SW 1271 (cell line): ENCODE results near the gene TADA1.
"Not testable (repeated sequence)": the region's sequence is repeated elsewhere in the genome, so short reads cannot be mapped to it uniquely, and the experiment has no call there.

Source experiments
- DNase-seq, 2 experiments: peaks; one replicate each; lab custom pipeline; 2025; lab: John Stamatoyannopoulos, UW

The TADA1 gene

GRCh38 chr1:166889776-166890175 is 13.7 kb upstream of the TADA1 start:
- no peak for DNase-seq

DNA sequence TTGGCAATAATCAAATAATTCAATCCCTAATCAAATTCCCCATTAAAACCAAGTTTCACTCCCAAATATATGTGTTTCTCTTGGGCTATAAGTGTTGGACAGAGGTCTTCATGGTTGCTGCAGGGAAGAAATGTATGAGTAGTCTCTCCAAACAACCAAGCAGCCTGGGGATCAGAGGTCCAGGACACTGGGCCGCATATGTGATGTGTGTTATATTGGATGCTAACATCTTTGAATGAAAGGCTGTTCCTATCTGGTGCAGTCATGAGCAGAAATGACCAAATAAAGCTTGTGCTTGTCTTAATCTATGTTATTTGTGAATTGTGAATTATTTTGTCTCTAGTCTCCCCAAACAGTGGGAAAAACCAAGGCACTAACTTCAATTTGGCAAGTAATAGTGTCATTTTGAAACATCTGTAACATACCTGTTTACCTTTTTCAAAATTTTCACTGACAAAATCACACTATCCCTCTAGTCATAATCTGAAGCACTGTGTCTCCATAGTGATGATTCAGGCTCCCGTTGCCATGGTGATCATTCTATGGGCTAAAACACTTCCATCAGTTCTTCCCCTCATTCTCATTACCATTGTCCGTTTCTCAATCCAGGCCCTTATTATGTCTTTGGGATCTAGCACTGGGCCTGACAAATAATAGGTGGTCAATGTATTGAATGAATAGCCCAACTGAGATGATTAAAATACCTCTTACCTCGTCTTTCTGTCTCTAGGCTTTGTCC is 12.5 kb upstream of the TADA1 start:
- no peak for DNase-seq

DNA sequence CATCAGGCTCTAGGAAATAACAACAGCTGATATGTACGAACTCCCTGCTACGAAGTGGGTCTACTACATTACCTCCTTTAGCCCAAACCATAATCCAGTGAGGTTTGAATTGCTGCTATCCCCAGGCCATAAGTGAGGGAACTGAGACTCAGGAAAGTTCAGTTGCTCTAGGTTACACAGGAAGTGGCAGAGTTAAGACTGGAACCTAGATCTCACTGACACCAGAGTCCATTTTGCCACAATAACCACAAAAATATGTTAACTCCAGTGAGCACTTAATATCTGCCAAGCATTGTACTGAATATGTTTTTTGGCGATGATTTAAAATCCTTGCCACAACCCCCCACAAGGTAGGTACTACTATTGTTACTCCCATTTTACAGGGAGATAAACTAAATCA is 8.9 kb upstream of the TADA1 start:
- DNase-seq: no peak

- no peak for DNase-seq
Observed at GRCh38 chr1:166884040-166884642, 8.1 kb upstream of the TADA1 start.

GRCh38 chr1:166882893-166883292 is 6.8 kb upstream of the TADA1 start:
- DNase-seq: no peak

DNA sequence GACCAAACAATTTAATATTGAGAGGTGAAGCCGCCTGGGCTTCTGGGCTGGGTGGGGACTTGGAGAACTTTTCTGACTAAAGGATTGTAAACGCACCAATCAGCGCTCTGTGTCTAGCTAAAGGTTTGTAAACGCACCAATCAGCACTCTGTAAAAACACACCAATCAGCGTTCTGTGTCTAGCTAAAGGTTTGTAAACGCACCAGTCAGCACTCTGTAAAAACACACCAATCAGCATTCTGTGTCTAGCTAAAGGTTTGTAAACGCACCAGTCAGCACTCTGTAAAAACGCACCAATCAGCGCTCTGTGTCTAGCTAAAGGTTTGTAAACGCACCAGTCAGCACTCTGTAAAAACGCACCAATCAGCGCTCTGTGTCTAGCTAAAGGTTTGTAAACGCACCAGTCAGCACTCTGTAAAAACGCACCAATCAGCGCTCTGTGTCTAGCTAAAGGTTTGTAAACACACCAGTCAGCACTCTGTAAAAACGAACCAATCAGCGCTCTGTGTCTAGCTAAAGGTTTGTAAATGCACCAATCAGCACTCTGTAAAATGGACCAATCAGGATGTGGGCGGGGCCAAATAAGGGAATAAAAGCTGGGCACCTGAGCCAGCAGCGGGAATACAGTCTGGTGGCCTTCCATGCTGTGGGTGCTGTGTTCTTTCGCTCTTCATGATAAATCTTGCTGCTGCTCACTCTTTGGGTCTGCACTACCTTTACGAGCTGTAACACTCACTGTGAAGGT is 2.3 kb upstream of the TADA1 start:
- DNase-seq: not testable (repeated sequence)

GRCh38 chr1:166876540-166876838 is 425 bp upstream of the TADA1 start:
- DNase-seq: no peak

DNA sequence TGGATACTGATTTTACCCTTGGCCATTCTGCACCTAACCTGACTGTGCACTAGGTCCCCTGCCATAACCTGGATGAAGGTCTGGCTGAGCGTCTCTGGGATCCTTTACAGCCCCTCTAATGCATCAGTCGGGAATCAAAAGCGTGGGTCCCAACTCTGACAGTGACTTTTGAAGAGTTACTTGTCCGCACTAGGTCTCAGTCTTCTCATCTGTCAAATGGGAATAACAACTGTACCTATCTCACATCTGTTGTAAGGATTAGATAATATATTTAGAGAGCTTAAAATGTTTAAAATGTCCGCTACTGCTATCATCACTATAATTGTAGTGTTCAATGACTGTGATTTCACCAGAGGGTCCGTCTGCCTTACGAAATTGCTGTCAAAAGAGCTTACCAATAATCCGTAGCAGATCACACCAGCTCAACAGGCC is 746 bp downstream of the TADA1 start:
- no peak for DNase-seq

DNA sequence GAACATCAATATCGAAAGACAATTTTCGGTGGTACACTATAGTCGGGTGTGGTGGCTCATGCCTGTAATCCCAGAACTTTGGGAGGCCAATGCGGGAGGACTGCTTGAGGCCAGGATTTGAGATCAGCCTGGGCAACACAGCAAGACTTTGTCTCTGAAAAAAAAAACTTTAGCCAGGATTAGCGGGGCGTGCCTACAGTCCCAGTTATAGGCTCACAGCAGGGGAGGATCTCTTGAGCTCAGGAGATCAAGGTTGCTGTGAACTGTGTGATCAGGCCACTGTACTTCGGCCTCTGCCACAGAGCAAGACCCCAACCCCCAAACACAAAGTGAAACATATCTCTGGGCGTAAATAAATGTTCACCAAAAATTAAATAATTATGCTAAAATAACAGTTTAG is 1.6 kb downstream of the TADA1 start:
- DNase-seq: no peak

DNA sequence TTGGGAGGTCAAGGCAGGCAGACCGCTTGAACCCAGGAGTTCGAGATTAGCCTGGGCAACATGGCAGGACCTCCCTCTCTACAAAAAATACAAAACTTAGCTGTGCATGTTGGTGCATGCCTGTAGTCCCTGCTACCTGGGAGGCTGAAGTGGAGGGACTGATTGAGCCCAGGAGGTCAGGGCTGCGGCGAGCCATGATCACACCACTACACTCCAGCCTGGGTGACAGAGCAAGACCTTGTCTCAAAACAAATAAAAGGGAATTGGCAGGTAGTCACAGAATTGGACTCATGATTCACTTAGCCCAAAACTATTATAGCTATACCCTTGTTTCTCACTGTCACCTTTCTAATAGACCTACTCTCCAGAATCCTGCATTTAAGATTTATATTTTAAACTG is 5.5 kb downstream of the TADA1 start:
- no peak for DNase-seq

- no peak for DNase-seq
Observed at GRCh38 chr1:166869318-166870099, 6.6 kb downstream of the TADA1 start.

GRCh38 chr1:166868639-166869038 is 7.4 kb downstream of the TADA1 start:
- DNase-seq: no peak

- no peak for DNase-seq
Observed at GRCh38 chr1:166865926-166866325, 10.1 kb downstream of the TADA1 start.

DNA sequence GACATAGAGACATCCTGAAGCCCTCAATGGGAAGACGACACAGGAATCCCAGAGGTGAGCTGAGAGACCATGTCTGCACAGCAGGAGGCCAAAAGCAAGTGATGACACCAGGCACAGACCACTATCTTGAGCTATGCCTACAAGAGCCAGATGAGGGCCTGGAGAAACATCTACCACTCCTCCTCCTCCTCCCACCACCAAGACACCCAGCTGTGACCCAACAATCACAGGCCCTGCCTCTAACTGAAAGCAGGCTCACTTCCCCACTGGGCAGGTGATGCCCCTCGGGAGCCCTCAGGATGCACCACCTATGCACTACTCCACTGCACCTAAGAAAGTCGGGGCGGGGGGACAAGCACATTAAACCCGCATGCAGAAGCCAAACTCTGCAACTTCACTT is 16.5 kb downstream of the TADA1 start:
- no peak for DNase-seq

GRCh38 chr1:166858726-166859419 is 17.2 kb downstream of the TADA1 start:
- no peak for DNase-seq

DNA sequence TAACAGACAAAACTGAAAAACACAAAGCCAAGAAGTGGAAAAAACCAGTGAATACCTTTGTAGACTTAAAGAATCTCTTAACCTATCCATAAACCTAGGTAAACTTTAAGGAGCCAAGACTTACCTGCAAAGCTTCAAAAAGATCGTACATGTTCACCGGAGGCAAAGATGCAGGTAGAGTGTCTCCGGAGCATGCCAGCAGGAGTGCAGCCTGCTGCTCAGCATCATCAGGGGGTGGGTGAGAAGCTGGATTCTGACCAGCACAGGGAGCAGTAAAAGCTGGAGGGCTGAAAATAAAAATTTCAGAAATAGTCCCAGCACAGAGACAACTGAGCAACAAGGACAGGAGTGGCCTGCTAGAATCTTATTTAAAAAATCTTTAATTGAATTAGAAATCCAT is 18.1 kb downstream of the TADA1 start:
- DNase-seq: no peak

DNA sequence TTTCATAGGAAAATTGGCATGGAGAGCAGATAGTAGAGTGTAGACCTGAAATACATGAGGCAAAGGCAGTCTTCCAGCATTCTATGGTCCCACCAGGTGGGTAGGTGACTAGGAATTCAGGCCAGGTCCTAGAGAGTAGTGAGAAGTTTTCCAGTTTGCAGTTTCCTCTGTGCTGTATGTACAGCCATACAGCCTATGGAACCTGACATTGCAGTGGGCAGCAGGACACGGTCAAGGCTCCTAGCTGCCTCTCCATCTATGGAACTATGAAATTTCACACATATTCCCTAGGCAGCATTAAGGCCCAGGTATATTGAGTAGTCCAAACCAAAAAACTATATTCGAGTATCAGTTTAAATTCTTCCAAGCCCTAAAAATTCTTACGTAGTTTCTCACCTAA is 20.5 kb downstream of the TADA1 start:
- DNase-seq: no peak

- no peak for DNase-seq
Observed at GRCh38 chr1:166852918-166853317, 23.1 kb downstream of the TADA1 start.

- no peak for DNase-seq
Observed at GRCh38 chr1:166849135-166849534, 26.9 kb downstream of the TADA1 start.

- no peak for DNase-seq
Observed at GRCh38 chr1:166848193-166848592, 27.9 kb downstream of the TADA1 start.

GRCh38 chr1:166844791-166845190 is 31.3 kb downstream of the TADA1 start:
- no peak for DNase-seq
